Measurements from ENCODE around the gene RBM4B. TPM values are rescaled to one million over a fixed set of nuclear protein-coding genes. Genes with fewer than 3 reads are reported as not detected.

The RBM4B gene
- total and polyA plus RNA-seq, 2 of the 13 experiments (the other 11 are each of a cell fraction or from before 2014, with no cell fraction given), result 25.8 to 32.4 TPM

DNA sequence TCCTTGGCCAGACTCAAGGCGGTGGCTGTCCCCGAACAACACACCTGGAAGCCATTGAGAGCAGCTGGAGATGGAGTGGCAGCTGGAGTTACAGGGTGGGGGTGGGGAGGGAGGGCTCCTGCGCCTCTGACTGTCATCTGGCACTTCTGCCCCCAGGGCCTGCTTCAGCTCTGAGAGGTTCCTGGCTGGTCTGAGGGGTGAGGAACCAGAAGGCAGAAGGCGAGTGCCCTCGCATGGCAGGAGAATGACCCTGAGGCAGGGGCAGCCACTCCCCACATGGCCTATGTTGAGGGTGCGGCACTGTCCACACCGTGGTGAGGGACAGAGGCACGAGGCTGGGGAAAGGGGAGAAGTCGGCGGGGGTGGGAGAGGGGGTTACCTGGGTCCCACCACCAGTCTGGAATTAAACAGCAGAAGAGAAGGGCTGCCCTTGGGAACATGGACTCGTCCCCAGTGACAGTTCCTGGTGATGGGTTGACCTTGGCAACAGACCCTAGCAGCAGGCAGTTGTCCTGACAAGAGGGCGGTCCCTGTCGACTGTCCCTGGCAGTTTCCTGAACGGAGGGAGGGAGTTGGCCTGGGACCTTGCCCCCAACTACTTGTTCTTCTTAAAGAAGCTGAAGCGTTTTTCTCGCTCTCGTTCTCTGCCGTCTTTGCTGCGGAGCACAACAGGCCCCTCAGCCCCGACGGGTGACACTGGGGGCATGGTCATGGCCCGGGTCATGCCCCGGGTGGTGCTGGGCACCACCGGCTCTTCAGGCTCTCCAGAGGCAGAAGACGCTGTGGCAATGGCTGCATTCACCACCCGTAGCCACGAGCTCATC is 7.8 kb upstream of the RBM4B start:
- TF ChIP-seq, protein P1, sequence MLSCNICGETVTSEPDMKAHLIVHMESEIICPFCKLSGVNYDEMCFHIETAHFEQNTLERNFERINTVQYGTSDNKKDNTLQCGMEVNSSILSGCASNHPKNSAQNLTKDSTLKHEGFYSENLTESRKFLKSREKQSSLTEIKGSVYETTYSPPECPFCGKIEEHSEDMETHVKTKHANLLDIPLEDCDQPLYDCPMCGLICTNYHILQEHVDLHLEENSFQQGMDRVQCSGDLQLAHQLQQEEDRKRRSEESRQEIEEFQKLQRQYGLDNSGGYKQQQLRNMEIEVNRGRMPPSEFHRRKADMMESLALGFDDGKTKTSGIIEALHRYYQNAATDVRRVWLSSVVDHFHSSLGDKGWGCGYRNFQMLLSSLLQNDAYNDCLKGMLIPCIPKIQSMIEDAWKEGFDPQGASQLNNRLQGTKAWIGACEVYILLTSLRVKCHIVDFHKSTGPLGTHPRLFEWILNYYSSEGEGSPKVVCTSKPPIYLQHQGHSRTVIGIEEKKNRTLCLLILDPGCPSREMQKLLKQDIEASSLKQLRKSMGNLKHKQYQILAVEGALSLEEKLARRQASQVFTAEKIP (CRISPR knock-in tag; IDR thresholded peaks at IDR 0.05; ENCODE audit: borderline replicate concordance), result no peak
- TF ChIP-seq ZNF772 (CRISPR knock-in tag; IDR thresholded peaks at IDR 0.05) (no peak), ZNF296 (CRISPR knock-in tag; conservative IDR thresholded peaks at IDR 0.05) (no peak), ZNF484 (CRISPR knock-in tag; IDR thresholded peaks at IDR 0.05; ENCODE audit: borderline replicate concordance, low read depth) (no peak), EEA1 (CRISPR knock-in tag; IDR thresholded peaks at IDR 0.05; ENCODE audit: borderline replicate concordance) (no peak), CAMTA2 (CRISPR knock-in tag; IDR thresholded peaks at IDR 0.05; ENCODE audit: borderline replicate concordance) (no peak), ZNF670 (CRISPR knock-in tag; IDR thresholded peaks at IDR 0.05; ENCODE audit: borderline replicate concordance) (no peak), HDAC2 (CRISPR knock-in tag; IDR thresholded peaks at IDR 0.05) (no peak)
- TF ChIP-seq, protein P2, sequence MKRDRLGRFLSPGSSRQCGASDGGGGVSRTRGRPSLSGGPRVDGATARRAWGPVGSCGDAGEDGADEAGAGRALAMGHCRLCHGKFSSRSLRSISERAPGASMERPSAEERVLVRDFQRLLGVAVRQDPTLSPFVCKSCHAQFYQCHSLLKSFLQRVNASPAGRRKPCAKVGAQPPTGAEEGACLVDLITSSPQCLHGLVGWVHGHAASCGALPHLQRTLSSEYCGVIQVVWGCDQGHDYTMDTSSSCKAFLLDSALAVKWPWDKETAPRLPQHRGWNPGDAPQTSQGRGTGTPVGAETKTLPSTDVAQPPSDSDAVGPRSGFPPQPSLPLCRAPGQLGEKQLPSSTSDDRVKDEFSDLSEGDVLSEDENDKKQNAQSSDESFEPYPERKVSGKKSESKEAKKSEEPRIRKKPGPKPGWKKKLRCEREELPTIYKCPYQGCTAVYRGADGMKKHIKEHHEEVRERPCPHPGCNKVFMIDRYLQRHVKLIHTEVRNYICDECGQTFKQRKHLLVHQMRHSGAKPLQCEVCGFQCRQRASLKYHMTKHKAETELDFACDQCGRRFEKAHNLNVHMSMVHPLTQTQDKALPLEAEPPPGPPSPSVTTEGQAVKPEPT (CRISPR knock-in tag; IDR thresholded peaks at IDR 0.05; ENCODE audit: low read depth), result no peak
- TF ChIP-seq, protein P3, sequence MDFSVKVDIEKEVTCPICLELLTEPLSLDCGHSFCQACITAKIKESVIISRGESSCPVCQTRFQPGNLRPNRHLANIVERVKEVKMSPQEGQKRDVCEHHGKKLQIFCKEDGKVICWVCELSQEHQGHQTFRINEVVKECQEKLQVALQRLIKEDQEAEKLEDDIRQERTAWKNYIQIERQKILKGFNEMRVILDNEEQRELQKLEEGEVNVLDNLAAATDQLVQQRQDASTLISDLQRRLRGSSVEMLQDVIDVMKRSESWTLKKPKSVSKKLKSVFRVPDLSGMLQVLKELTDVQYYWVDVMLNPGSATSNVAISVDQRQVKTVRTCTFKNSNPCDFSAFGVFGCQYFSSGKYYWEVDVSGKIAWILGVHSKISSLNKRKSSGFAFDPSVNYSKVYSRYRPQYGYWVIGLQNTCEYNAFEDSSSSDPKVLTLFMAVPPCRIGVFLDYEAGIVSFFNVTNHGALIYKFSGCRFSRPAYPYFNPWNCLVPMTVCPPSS (IDR thresholded peaks at IDR 0.05), result no peak
- Histone ChIP-seq H3K9ac (ENCODE audit: insufficient read depth, low read depth, low read length) (no peak overlapping the region), H4K20me1 (ENCODE audit: insufficient read depth, low read length) (no peaks in the 10 kb centered on the region), H3K79me2 (ENCODE audit: insufficient read depth, low read length) (no peaks in the 10 kb centered on the region), H3K4me2 (ENCODE audit: low read depth, low read length) (no peak overlapping the region), H2AFZ (ENCODE audit: low read length) (no peak overlapping the region), H3K4me1 (ENCODE audit: insufficient read depth, low read length) (no peaks in the 10 kb centered on the region), H3K36me3 (replicated peaks in 1 of 2; ENCODE audit: control insufficient read depth in 1 of 2, insufficient read depth in 2 of 2, low read length in 2 of 2) (no peaks in the 10 kb centered on the region), H3K27ac (ENCODE audit: extremely low read length, insufficient read depth, low read length) (no peak overlapping the region), H3K9me3 (ENCODE audit: low read length) (no peaks in the 10 kb centered on the region), H3K4me3 (replicated peaks in 1 of 3; ENCODE audit: insufficient read depth in 1 of 3, low read depth in 2 of 3, low read length in 3 of 3) (no peak overlapping the region), H3K27me3 (ENCODE audit: control insufficient read depth in 1 of 2, insufficient read depth in 2 of 2, low read length in 2 of 2) (no peaks in the 10 kb centered on the region; a peak in 1 of 5 replicates)
- BruUV-seq (replicated peaks), result no TSS peak
- intact Hi-C loops (cut with micrococcal nuclease; ENCODE audit: unreplicated experiment) (no loop called here), in situ Hi-C loops (cut with HindIII; ENCODE audit: extremely low pct_ligation_motif_present, low pct_unique_long_range_greater_than_20kb) (no loop called here)
- 89% methylated on average over 23 of the region's 27 CpGs for WGBS (ENCODE audit: low lambda C conversion rate)
- ATAC-seq (no peak), FAIRE-seq (no peak), DNase-seq (ENCODE audit: low spot score) (no peak)
- ChIA-PET CTCF (ENCODE audit: low intra/inter-chr PET ratio, low total read pairs) (no interaction called here), POLR2A (no interaction called here)

Measured in HepG2 (cell line).